DMS153 (cell line): ENCODE measurements around the gene SHKBP1.
A peak's percentile ranks its signal among the peaks of the same experiment; 100 is the strongest.

Source experiments
- DNase-seq: peaks from one replicate; lab custom pipeline; 2025; lab: John Stamatoyannopoulos, UW

SHKBP1 gene

GRCh38 chr19:40601134-40601974 lies 24.7 kb downstream of the SHKBP1 start, which contains the start of gene LTBP4:
Gene LTBP4, plus strand, starts transcription at chr19:40601369. Its CDS starts 19 bp downstream, at chr19:40601388.
- DNase-seq = no peak

- no peak for DNase-seq
Measured at GRCh38 chr19:40603071-40603388, 26.4 kb downstream of the SHKBP1 start.

- DNase-seq = peak; percentile 95
Measured at GRCh38 chr19:40603389-40604170, 26.9 kb downstream of the SHKBP1 start.

GRCh38 chr19:40604171-40604646 lies 27.5 kb downstream of the SHKBP1 start:
- no peak for DNase-seq

- no peak for DNase-seq
Measured at GRCh38 chr19:40604647-40605215, 28.1 kb downstream of the SHKBP1 start.

GRCh38 chr19:40605216-40605971 lies 28.7 kb downstream of the SHKBP1 start:
- DNase-seq = peak; percentile 72

GRCh38 chr19:40607311-40608239 lies 30.9 kb downstream of the SHKBP1 start:
- no peak for DNase-seq

GRCh38 chr19:40608240-40608621 lies 31.6 kb downstream of the SHKBP1 start:
- DNase-seq = no peak

GRCh38 chr19:40608957-40609356 lies 32.3 kb downstream of the SHKBP1 start:
- no peak for DNase-seq

- peak; percentile 74 for DNase-seq
Measured at GRCh38 chr19:40609561-40610395, 33.1 kb downstream of the SHKBP1 start.

GRCh38 chr19:40610396-40611064 lies 33.9 kb downstream of the SHKBP1 start:
- peak; percentile 51 for DNase-seq

- DNase-seq = peak; percentile 64
Measured at GRCh38 chr19:40611096-40611495, 34.4 kb downstream of the SHKBP1 start.

- DNase-seq = no peak
Measured at GRCh38 chr19:40611900-40612698, 35.4 kb downstream of the SHKBP1 start.

- peak; percentile 56 for DNase-seq
Measured at GRCh38 chr19:40612831-40613689, 36.4 kb downstream of the SHKBP1 start.

- DNase-seq = peak; percentile 88
Measured at GRCh38 chr19:40613690-40614621, 37.3 kb downstream of the SHKBP1 start.
